GM19099 (cell line): Measurements from ENCODE around the gene ENDOU.

Source experiments
- POLR2A ChIP-seq: IDR thresholded peaks from 3 replicates; pipeline ENCODE4 v1.6.1; 2011; ENCODE audit warnings: low read depth; ENCODE audit not compliant: insufficient read length; ENCODE audit errors: extremely low read depth

Gene ENDOU

DNA sequence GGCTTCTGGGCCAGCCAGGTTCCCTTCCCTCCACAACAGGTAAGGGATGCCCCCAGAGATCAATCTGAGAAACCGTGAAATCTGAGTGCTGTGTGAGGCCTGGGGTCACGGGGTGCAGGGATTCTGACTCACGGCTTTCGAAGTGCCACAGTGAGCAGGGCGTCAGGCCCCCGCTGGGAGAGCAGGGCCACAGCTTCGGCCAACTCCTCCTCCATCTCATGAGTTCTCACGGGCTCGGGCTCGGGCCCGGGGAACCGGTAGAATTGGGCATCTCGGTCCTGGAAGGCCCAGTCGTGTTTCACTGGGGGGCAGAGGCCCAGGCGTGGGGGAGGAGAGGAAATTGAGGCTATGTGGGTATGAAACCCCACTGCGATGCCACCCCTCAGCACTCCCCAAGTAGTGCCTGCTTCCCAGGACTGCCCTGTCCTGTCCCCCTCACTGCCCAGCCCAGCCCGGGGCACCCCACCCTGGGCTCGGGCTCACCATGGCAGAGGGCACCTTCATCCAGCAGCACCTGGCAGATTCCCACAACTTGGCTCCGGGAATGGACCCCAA is 25.7 kb upstream of the ENDOU start:
- no peak for TF ChIP-seq POLR2A

- TF ChIP-seq POLR2A: no peak
Observed at GRCh38 chr12:47750229-47750798, 25.0 kb upstream of the ENDOU start.

- TF ChIP-seq POLR2A: no peak
Observed at GRCh38 chr12:47748899-47749298, 23.6 kb upstream of the ENDOU start.

DNA sequence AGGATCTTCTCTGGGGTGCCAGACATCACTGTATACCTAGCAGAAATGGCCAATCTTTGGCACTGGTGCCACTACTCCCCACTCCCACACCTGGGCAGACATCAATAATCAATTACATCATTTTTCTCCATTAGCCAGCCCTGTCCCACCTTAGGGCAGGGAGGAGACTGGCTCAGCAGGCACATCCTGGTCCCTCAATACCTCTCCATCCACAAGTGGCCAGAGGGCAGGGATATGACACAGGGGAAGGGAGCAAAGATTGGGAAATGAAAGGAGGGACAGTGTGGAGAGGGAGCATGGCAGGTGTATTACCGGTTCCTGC is 23.2 kb upstream of the ENDOU start:
- no peak for TF ChIP-seq POLR2A

DNA sequence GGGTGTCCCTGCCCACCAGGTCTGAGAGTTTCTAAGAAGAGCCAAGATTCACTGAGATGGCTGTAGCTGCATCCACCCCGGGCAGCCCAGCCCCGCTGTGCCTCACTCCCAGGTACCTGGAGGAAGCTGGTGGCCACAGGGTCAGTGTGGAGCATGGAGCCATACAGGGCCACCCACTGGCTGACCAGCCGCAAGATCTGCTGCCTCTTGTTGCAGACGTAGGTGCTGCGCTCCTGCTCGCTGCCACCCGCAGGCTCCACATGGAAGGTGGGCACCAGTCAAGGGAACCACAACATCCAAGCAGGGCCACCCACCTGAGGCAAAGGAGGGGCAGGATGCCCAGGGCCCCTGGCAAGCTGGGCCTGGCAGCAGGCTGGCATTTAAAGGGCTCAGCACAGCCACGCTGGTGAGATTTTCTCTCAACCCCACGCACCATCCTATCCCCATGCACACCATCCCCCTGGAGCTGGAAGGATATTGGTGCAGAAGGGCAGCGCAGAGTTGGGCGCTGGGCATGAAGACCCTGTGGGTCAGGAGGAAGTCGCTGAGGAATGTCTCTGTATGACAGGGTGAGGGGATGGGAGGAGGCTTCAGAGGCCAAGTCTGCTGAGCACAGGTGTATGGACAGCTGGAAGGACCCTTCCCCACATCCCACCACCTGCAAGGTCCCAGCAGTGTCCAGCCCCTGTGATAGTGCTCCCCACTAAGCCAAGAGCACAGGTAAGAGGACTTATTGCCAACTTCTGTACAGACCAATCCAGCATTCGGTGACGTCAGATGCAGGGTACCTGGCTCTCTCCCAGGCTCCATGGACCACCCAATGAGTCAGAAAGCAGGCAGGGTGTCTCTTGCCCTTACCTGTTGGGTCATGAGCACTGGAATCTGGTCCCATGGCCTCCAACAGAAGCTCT is 22.6 kb upstream of the ENDOU start:
- TF ChIP-seq POLR2A: no peak

- TF ChIP-seq POLR2A: no peak
Observed at GRCh38 chr12:47747126-47747525, 21.8 kb upstream of the ENDOU start.

DNA sequence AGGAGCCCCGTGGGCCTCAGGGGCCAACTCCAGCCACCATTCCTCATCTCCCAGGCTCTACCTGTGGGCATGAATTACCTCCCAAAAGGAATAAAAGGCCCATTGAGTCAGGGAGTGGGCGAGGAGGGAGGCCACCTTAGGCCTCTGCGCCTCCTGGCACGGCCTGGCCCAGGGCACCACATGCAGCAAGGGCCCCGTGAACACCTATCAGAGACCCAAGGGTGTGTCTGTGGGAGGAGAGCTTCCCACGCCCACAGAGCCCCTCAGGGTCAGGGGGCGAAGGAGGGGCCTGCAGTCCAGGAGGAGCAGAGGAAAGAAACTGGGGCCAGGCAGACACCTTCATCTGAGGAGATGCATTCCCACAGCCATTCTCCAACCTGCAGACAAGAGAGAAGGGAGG is 21.2 kb upstream of the ENDOU start:
- no peak for TF ChIP-seq POLR2A

DNA sequence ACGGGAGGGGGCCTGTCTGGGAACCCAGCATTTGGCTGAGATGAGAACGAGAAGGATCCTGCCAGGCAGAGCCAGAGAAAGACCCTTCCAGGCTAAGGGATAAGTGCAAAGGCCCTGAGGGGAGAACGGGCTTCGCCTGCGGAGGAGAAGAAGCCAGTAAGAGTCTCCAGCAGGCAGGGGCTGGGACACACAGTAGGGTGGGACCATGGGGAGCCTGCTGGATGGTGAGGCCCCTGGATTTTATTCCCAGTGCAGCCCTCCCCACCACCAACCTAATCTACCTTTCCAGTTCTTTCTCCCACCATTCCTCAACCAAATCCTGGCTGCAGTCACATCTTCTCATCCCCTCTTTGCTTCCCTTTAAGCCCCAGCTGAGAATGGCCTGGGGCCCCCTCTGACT is 20.8 kb upstream of the ENDOU start:
- no peak for TF ChIP-seq POLR2A

DNA sequence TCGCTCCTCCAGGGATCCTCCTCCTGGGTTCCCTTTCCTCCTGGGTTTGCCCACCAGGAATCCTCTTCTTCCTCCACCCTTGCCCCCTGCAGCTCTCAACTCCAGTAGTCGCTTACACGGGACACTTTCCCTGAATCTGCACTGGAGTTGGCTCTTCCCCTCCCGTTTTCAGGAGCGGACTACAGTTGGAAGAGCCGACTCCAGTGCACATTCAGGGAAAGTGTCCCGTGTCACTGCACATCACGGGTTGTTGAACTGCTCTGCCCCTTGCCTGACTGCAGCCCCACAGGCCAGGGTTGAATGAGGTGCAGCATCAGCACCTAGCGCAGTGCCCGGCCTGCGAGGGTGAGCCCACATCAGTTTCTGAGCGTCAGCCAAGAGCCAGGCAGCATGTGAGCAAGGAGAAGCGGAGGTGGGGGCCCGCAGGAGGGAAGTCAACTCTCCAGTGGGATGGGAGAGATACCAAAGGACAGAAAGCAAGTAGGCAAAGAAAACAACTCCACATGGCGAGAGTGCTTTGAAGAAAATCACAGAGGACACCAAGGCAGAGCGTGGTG is 20.3 kb upstream of the ENDOU start:
- no peak for TF ChIP-seq POLR2A

DNA sequence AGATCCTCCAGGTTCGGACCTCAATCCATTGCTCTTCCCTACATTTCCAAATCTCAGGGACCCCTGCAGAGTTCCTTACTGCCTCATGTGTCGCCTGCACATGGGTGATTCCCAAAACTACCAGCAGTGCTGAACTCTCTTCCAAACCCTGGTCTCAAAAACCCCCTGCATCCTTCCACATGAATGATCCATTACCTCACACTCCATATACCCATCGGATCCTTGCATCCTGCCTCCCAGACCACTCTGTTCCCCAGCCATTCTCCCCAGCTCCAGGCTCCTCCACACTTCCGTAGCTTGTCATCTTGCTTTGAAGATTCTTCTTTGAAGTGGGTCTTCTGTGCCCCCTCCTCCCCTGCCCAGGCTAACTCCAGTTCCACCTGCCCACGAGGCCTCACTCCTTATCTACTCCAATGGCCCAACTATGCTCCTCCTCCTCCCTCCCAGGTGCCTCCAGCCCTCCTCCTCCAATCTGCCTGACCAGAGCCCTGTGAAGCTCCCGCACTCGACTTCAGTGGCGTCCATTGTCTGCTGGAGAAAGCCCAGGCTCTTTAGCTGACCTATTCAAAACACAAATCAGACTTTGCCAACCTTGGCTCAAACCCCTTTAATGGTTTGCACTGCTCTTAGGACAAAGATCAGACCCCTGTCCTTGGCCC is 19.6 kb upstream of the ENDOU start:
- TF ChIP-seq POLR2A: no peak

- TF ChIP-seq POLR2A: no peak
Observed at GRCh38 chr12:47744005-47744651, 18.8 kb upstream of the ENDOU start.

GRCh38 chr12:47743311-47743860 is 18.1 kb upstream of the ENDOU start:
- no peak for TF ChIP-seq POLR2A

- no peak for TF ChIP-seq POLR2A
Observed at GRCh38 chr12:47742253-47742825, 17.0 kb upstream of the ENDOU start.

DNA sequence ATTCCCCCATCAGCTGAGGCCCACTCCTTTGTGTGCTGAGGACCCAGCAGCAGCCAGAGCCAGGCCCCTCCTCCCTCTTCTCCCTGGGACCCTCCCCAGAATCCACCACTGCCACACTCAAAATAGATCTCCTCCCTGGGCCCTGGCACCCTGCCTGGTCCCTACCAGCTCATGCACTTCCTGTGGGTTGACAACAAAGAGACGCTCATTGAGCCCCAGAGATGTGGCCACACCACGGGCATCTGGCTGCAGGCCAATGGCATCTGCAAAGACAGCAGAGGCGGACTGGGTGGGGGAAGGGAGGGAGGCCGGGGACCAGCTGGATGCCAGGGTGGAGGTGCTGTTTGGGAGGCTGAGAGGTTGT is 16.0 kb upstream of the ENDOU start:
- no peak for TF ChIP-seq POLR2A
